GM03348 (cell line): ENCODE measurements around the gene EMC1.
A peak's percentile ranks its signal among the peaks of the same experiment; 100 is the strongest.
"Not testable (repeated sequence)": the region's sequence is repeated elsewhere in the genome, so short reads cannot be mapped to it uniquely, and the experiment has no call there.

ENCODE experiments used
- DNase-seq: peaks from one replicate; pipeline ENCODE4 v3.0.0; 2012; ENCODE audit warnings: low spot score

The EMC1 gene

GRCh38 chr1:19251305-19252196 lies at the start of gene EMC1, which contains the start of gene MRTO4:
Gene EMC1, minus strand, starts transcription at chr1:19251524. Its CDS starts 15 bp downstream, at chr1:19251509.
Gene MRTO4, plus strand, starts transcription at chr1:19251805. Its CDS starts 31 bp downstream, at chr1:19251836.
- DNase-seq, result peak; percentile 96

GRCh38 chr1:19300211-19300610 lies 48.9 kb upstream of the EMC1 start:
- DNase-seq, result no peak

DNA sequence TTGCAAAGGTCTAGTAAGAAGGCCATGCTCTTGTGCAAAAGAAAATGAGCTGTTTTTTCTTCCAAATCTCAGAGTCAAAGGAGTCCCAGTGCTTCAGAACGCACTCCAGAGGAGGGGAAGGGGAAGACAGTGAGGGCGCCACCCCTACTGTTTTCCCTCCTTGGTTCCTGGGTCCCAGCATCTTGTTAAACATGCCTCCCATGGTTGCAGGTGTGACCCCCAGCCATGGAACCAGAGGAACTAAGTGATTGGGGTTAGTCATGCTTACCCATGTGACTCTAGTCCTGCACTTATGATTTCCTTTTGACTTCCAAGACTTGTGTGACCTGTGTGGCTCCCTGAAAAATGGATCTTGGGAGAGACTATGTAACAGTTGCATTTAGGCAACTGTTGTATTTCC lies 43.3 kb upstream of the EMC1 start:
- no peak for DNase-seq

DNA sequence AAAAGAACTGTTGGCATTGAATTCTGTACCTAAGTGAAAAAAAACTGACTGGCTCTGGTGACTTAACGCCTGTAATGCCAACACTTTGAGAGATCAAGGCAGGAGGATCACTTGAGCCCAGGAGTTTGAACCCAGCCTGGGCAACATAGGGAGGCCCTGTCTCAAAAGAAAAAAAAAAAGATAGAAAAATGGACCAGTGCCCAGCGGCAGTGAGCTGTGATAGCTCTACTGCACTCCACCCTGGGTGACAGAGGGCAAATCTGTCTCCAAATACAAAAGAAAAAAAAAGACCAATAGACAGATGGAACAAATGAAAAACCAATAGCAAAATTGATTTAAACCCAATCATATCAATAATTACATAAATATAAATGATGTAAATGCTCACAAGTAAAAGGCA lies 37.9 kb upstream of the EMC1 start:
- no peak for DNase-seq

GRCh38 chr1:19288324-19289241 lies 37.3 kb upstream of the EMC1 start, which contains the start of gene AKR7A3:
Gene AKR7A3, minus strand, starts transcription at chr1:19288770. Its CDS starts 61 bp downstream, at chr1:19288709.
- DNase-seq, result peak; percentile 84

DNA sequence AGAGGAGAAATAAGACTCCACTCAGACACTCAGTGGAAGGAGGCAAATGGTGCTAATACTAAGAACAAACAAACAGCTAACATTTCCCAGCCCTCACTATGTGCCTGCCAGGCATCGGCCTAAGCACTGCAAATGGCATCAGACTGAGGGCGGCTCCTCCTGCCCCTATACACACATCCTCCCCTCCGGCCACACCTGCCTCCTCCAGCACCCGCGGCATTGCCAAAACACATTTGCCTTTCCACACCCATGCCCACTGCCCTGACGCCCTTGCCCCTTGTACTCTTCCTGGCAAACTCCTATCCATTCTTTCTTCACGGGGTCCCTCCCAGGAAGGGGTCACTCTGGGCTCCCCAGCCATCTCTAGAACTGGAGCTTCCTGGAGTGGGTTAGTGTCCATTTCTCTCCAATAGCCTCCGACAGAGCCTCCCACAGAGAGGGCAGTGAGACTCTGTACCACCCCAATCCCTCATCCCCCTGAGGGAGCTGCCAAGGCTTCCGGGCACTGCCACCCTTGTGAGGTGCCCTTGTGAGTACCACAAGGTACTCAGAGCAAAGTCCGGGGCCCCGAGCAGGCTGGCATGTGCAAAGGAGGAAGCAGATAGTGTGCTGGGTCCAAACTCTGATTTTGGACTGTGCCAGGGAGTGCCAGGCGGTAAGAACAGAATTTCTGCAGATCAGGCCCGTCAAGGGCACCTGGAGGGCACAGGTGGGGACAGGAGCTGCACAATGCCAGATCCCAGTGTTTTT lies 36.3 kb upstream of the EMC1 start:
- DNase-seq, result no peak

DNA sequence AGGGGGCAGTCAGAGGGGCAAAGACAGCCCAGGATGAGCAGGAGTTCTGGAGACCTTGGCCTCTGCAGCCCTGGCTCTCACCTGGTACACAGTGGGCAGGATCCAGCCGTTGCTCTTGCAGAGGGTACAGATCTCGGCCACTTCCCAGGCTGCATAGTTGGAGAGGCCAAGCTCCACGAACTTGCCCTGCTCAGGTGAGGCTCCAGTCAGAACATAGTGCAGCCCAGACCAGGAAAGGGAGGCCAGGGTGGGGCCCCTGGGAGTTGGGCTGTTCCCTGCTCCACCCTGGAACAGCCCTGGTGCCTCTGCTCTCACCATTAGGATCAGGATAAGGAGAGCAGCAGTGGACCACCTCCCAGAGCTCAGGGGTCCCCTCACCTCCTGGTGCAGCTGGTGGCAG lies 34.5 kb upstream of the EMC1 start:
- not testable (repeated sequence) for DNase-seq

GRCh38 chr1:19285366-19285765 lies 34.0 kb upstream of the EMC1 start:
- not testable (repeated sequence) for DNase-seq

- no peak for DNase-seq
Observed at GRCh38 chr1:19284881-19285280, 33.6 kb upstream of the EMC1 start.

GRCh38 chr1:19283891-19284290 lies 32.6 kb upstream of the EMC1 start:
- DNase-seq, result no peak

- DNase-seq, result no peak
Observed at GRCh38 chr1:19274636-19275035, 23.3 kb upstream of the EMC1 start.

- DNase-seq, result not testable (repeated sequence)
Observed at GRCh38 chr1:19273844-19274531, 22.7 kb upstream of the EMC1 start.

DNA sequence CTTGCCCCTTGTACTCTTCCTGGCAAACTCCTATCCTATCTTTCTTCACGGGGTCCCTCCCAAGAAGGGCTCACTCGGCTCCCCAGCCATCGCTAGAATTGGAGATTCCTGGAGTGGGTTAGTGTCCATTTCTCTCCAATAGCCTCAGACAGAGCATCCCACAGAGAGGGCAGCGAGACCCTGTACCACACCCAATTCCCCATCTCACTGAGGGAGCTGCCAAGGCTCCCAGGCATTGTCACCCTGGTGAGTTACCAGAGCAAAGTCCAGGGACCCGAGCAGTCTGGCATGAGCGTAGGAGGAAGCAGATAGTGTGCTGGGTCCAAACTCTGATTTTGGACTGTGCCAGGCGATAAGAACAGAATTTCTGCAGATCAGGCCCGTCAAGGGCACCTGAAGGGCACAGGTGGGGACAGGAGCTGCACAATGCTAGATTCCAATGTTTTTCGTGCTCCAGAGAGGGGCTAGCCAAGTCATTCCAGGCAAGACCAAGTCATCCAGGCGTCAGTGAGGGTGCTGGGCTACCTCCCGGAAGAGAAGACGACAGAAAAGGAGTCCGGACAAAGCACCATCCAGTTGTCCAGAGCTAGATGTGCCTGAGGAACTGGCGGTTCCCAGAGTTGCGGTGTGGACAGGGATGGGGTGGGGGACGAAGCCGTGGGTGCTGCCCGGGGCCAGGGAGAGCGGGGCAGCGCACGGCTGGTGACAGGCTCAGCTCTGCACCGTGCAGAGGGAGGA lies 22.0 kb upstream of the EMC1 start:
- DNase-seq, result no peak

DNA sequence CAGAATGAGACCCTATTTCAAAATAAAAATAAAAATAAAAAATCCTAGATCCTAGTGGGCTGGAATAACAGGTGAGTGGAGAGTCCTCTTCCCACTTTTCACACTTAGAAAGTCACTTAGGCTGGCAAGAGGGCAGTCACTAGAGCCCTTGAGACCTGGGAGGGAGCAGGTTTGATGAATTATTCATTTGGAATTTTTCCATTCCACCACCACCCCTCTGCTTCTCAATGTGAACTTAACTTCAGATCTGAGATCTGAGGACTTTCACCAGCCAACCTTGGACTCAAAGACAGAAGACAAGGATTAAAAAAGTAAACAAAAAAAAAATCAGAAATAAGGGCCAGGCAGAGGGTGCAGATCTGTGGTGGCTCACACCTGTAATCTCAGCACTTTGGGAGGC lies 20.7 kb upstream of the EMC1 start:
- no peak for DNase-seq

GRCh38 chr1:19270343-19270730 lies 19.0 kb upstream of the EMC1 start:
- not testable (repeated sequence) for DNase-seq

DNA sequence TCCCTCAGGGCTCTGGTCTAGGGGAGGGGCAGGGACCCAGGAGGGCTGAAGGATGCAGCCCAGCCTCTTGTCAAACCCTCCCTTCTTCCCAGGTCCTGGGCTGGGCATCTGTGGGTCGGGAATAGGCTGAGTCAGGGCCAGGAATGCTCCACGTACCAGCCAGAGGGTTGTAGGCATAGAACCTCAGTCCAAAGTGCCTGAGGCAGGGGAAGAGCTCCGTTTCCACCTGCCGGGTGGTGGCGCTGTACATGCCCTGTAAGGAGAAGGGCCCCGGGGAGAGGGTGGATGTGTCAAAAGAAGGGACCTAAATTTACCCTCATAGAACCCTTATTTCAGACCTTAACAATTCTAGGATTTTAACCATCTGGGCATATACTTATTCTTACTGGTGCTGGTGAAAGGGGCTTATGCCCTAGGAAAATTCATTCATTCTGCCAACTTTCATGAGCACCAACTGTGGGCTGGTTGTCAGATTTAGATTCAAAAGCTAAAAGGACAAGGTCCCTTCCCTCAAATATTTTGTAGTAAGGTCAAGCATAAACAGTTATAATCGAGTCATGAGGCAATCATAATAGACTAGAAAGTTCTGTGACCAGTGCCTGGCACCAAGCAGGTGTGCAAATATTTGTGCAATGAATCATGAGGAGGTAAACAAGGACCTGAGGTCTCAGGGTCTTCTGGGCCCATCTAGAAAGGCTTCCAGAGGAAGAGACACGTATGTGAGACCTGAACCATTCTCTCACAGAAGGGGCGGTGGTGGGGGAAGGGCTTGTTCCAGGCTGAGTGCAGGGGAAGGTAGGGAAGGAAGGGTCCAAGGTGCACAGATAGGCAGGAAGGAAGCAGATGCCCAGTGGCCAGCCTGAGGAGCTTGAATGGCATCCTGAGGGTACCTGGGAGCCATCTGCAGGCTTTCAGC lies 18.4 kb upstream of the EMC1 start:
- DNase-seq, result not testable (repeated sequence)

- DNase-seq, result no peak
Observed at GRCh38 chr1:19268445-19268844, 17.1 kb upstream of the EMC1 start.

- DNase-seq, result no peak
Observed at GRCh38 chr1:19262744-19263143, 11.4 kb upstream of the EMC1 start.

DNA sequence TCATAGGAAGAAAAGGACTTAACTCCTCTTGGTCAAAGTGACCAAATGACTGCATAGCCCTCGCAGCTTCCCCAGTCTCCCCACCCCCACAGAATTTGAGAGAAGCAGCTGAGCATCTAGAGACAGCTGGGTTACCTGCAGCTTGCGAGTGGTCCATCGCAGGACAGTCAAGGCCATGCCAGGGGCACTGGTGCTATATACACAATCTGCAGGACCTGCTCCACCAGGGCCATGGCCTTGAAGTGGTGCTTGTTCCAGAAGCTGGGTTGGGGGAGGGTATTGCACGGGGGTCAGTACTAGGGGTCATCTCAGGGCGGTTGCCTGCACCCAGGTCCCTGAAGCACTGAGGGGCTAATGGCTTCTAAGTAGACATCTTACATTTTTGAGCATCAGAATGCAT lies 10.7 kb upstream of the EMC1 start:
- no peak for DNase-seq
